GM23338 (cell line): Measurements from ENCODE around the gene SUMO4. TPM values are rescaled to one million over a fixed set of nuclear protein-coding genes. Genes with fewer than 3 reads are reported as not detected.

Experiments used
- ATAC-seq: fragments of 200-7000 bp; cut with Tn5 transposase; 3 replicates; pipeline ENCODE4 v1.9.1; 2020
- DNase-seq: peaks from one replicate; pipeline ENCODE4 v3.0.0-alpha.2; 2015; ENCODE audit warnings: low spot score
- H2AFZ ChIP-seq: fragments of 200-600 bp; sonication (generic); 2 replicates; pipeline ENCODE4 v1.8.0; 2016; ENCODE audit warnings: antibody characterized with exemption, mild to moderate bottlenecking, moderate library complexity
- H3F3A ChIP-seq: fragments of 200-600 bp; sonication (generic); replicated peaks from 2 replicates; pipeline ENCODE4 v1.8.0; 2017; ENCODE audit warnings: antibody characterized with exemption, mixed run types, low read depth
- H3K27ac ChIP-seq: fragments of 200-600 bp; sonication (generic); 2 replicates; pipeline ENCODE4 v1.6.1; 2016; ENCODE audit warnings: low read depth
- H3K27me3 ChIP-seq: fragments of 200-600 bp; sonication (generic); 2 replicates; pipeline ENCODE4 v1.8.0; 2016; ENCODE audit warnings: mild to moderate bottlenecking, mixed run types, moderate library complexity; ENCODE audit not compliant: insufficient read depth
- H3K36me3 ChIP-seq: fragments of 200-600 bp; sonication (generic); 2 replicates; pipeline ENCODE4 v1.8.0; 2016; ENCODE audit warnings: mild to moderate bottlenecking; ENCODE audit not compliant: insufficient read depth
- H3K4me1 ChIP-seq: fragments of 200-600 bp; sonication (generic); 2 replicates; pipeline ENCODE4 v1.8.0; 2016; ENCODE audit warnings: mild to moderate bottlenecking, moderate library complexity; ENCODE audit not compliant: insufficient read depth
- H3K4me2 ChIP-seq: fragments of 200-600 bp; sonication (generic); 2 replicates; pipeline ENCODE4 v1.7.1; 2017; ENCODE audit warnings: mixed run types
- H3K4me3 ChIP-seq: fragments of 200-600 bp; sonication (generic); 2 replicates; pipeline ENCODE4 v1.6.1; 2016; ENCODE audit warnings: mixed run types
- H3K79me2 ChIP-seq: fragments of 200-600 bp; sonication (generic); replicated peaks from 2 replicates; pipeline ENCODE4 v1.8.0; 2017; ENCODE audit warnings: mild to moderate bottlenecking; ENCODE audit not compliant: insufficient read depth
- H3K9me2 ChIP-seq: fragments of 200-600 bp; sonication (generic); 2 replicates; pipeline ENCODE4 v1.8.0; 2017; ENCODE audit not compliant: insufficient read depth
- H4K20me1 ChIP-seq: fragments of 200-600 bp; sonication (generic); replicated peaks from 2 replicates; pipeline ENCODE4 v1.8.0; 2017; ENCODE audit warnings: mild to moderate bottlenecking; ENCODE audit not compliant: insufficient read depth
- H3K27ac Mint-ChIP-seq: 2 replicates; pipeline ENCODE4 v1.8.0; 2020; ENCODE audit warnings: inconsistent platforms, mild to moderate bottlenecking, moderate library complexity, mixed read lengths
- H3K27me3 Mint-ChIP-seq: 3 replicates; pipeline ENCODE4 v1.8.0; 2022; ENCODE audit warnings: low read depth, mild to moderate bottlenecking, moderate library complexity, mixed read lengths, inconsistent platforms; ENCODE audit not compliant: insufficient read depth, poor library complexity
- H3K36me3 Mint-ChIP-seq: 3 replicates; pipeline ENCODE4 v1.8.0; 2021; ENCODE audit warnings: low read depth, mild to moderate bottlenecking, inconsistent platforms, moderate library complexity, mixed read lengths
- H3K4me1 Mint-ChIP-seq: 3 replicates; pipeline ENCODE4 v1.8.0; 2020; ENCODE audit warnings: mild to moderate bottlenecking, inconsistent platforms, mixed read lengths
- H3K4me3 Mint-ChIP-seq: 3 replicates; pipeline ENCODE4 v1.8.0; 2021; ENCODE audit warnings: moderate library complexity, mild to moderate bottlenecking, inconsistent platforms, mixed read lengths
- H3K9me3 Mint-ChIP-seq: 3 replicates; pipeline ENCODE4 v1.8.0; 2020; ENCODE audit warnings: moderate library complexity, mild to moderate bottlenecking, inconsistent platforms, mixed read lengths
- CTCF ChIP-seq, 2 experiments: fragments of 200-600 bp in 1 of 2; sonication (generic) in 1 of 2; conservative IDR thresholded peaks; 2 replicates each; pipeline versions ENCODE4 v1.5.1 to v1.6.1; 2016 to 2017; ENCODE audit warnings: antibody characterized with exemption in 2 of 2, low read depth in 2 of 2, mild to moderate bottlenecking in 2 of 2, moderate library complexity in 1 of 2
- ETS1 ChIP-seq: IDR thresholded peaks from 2 replicates; pipeline ENCODE4 v1.6.1; 2016; ENCODE audit warnings: antibody characterized with exemption
- EZH2 ChIP-seq: fragments of 200-600 bp; sonication (generic); IDR thresholded peaks from one replicate; pipeline ENCODE4 v1.8.0; 2017; ENCODE audit warnings: antibody characterized with exemption, mild to moderate bottlenecking, low read depth; ENCODE audit not compliant: unreplicated experiment
- REST ChIP-seq: IDR thresholded peaks from one replicate; pipeline ENCODE4 v1.6.1; 2018; ENCODE audit warnings: antibody characterized with exemption; ENCODE audit not compliant: unreplicated experiment
- STAT1 ChIP-seq: IDR thresholded peaks from one replicate; pipeline ENCODE4 v1.6.1; 2016; ENCODE audit warnings: antibody characterized with exemption; ENCODE audit not compliant: unreplicated experiment
- ZNF331 ChIP-seq: fragments of 250-450 bp; sonication (Bioruptor Pico); IDR thresholded peaks from 2 replicates; pipeline ENCODE4 v1.5.0; 2020; ENCODE audit warnings: low read depth, mild to moderate bottlenecking, moderate library complexity
- polyA plus RNA-seq: library from polyadenylated mRNA; unstranded; fragments of >200 nt; fragmentation: Nextera tagmentation; extraction: Ambion mirVana; gene quantifications from 2 replicates; pipeline ENCODE4 v1.2.1, GENCODE V29; 2016
- total RNA-seq: library from RNA; depleted of rRNA; stranded (reverse); fragments of >200 nt; shearing (Covaris generic); gene quantifications from 2 replicates; pipeline ENCODE4 v1.2.3, GENCODE V29; 2014

Gene SUMO4
- total and polyA plus RNA-seq, 2 experiments from 2014 or later, result 1.9 to 2.1 TPM

- ATAC-seq (peak; percentile 53), DNase-seq (no peak)
- H3K27ac Mint-ChIP-seq, result no peak overlapping the region
- H3K27me3 ChIP-seq, result no peaks in the 10 kb centered on the region
- H3K36me3 Mint-ChIP-seq, result no peaks in the 10 kb centered on the region; the same call in 2 of the 3 replicates
- no peaks in the 10 kb centered on the region for H3K9me3 Mint-ChIP-seq
- H3K36me3 ChIP-seq, result no peaks in the 10 kb centered on the region
- H3F3A ChIP-seq, result no peaks in the 10 kb centered on the region
- peaks cover 3% of the 10 kb centered on the region for H3K27me3 Mint-ChIP-seq
- no peaks in the 10 kb centered on the region for H3K9me2 ChIP-seq
- H3K4me3 ChIP-seq, result no peak overlapping the region
- TF ChIP-seq EZH2 (no peak), CTCF (conservative IDR thresholded peaks at IDR 0.05; ENCODE audit: low read depth in 2 of 2) (no peak), STAT1 (no peak), ZNF331 (no peak)
- peaks cover 16% of the 10 kb centered on the region for H3K4me1 Mint-ChIP-seq
- H3K79me2 ChIP-seq, result no peaks in the 10 kb centered on the region
- no peak overlapping the region for H3K27ac ChIP-seq
- no peak overlapping the region for H3K4me2 ChIP-seq
- H4K20me1 ChIP-seq, result no peaks in the 10 kb centered on the region
- H3K4me1 ChIP-seq, result peaks cover 9% of the 10 kb centered on the region
- no peak overlapping the region for H3K4me3 Mint-ChIP-seq
- H2AFZ ChIP-seq, result peak overlapping the region; percentile 72
Observed at GRCh38 chr6:149423964-149424440, 23.9 kb downstream of the SUMO4 start.

- no peak overlapping the region for H2AFZ ChIP-seq
- H3K27ac Mint-ChIP-seq, result no peak overlapping the region
Observed at GRCh38 chr6:149425224-149425623, 25.2 kb downstream of the SUMO4 start.

More at GRCh38 chr6:149425224-149425623, 25.2 kb downstream of the SUMO4 start:
- no peaks in the 10 kb centered on the region for H3K79me2 ChIP-seq
- peaks cover 9% of the 10 kb centered on the region for H3K4me1 ChIP-seq
- H3K27ac ChIP-seq, result no peak overlapping the region
- H3F3A ChIP-seq, result no peaks in the 10 kb centered on the region
- TF ChIP-seq ZNF331 (no peak), REST (no peak), ETS1 (no peak)
- no peaks in the 10 kb centered on the region for H3K9me2 ChIP-seq
- ATAC-seq (no peak), DNase-seq (no peak)
- Mint-ChIP-seq H3K4me1 (peaks cover 16% of the 10 kb centered on the region), H3K4me3 (no peak overlapping the region), H3K36me3 (no peaks in the 10 kb centered on the region; the same call in 2 of the 3 replicates), H3K27me3 (peaks cover 5% of the 10 kb centered on the region), H3K9me3 (no peaks in the 10 kb centered on the region; the same call in 2 of the 3 replicates)
- no peaks in the 10 kb centered on the region for H3K27me3 ChIP-seq
- no peak overlapping the region for H3K4me3 ChIP-seq
- no peaks in the 10 kb centered on the region for H4K20me1 ChIP-seq
- no peak overlapping the region for H3K4me2 ChIP-seq
- H3K36me3 ChIP-seq, result no peaks in the 10 kb centered on the region
